HepG2 (cell line): Measurements from ENCODE around the gene GPR25. TPM values are rescaled to one million over a fixed set of nuclear protein-coding genes. Genes with fewer than 3 reads are reported as not detected.

Source experiments
- CAMTA2 ChIP-seq: sonication (generic); formaldehyde crosslinking; IDR thresholded peaks from 2 replicates; pipeline ENCODE4 v1.4.0; 2020; ENCODE audit warnings: mild to moderate bottlenecking, missing genetic modification reagents, borderline replicate concordance
- ZNF136 ChIP-seq: sonication (generic); formaldehyde crosslinking; IDR thresholded peaks from 2 replicates; pipeline ENCODE4 v1.8.1; 2022; ENCODE audit warnings: low read depth, mild to moderate bottlenecking, moderate library complexity, missing genetic modification reagents
- ZNF232 ChIP-seq: sonication (generic); formaldehyde crosslinking; IDR thresholded peaks from 2 replicates; pipeline ENCODE4 v1.4.0; 2020; ENCODE audit warnings: missing genetic modification reagents, borderline replicate concordance
- ZNF619 ChIP-seq: sonication (generic); formaldehyde crosslinking; IDR thresholded peaks from 2 replicates; pipeline ENCODE4 v1.4.0; 2020; ENCODE audit warnings: mild to moderate bottlenecking, missing genetic modification reagents
- ZNF629 ChIP-seq: sonication (generic); formaldehyde crosslinking; conservative IDR thresholded peaks from 2 replicates; pipeline ENCODE4 v1.5.0; 2020; ENCODE audit warnings: missing genetic modification reagents
- ZNF790 ChIP-seq: sonication (generic); formaldehyde crosslinking; IDR thresholded peaks from 2 replicates; pipeline ENCODE4 v1.8.0; 2022; ENCODE audit warnings: missing genetic modification reagents, mild to moderate bottlenecking, borderline replicate concordance
- polyA plus RNA-seq, 8 experiments: library from polyadenylated mRNA; depleted of rRNA in 3 of 8; stranded (reverse) in 7 of 8; unstranded in 1 of 8; fragments of >200 nt; fragmentation: Illumina TruSeq in 4 of 8; extraction: Trizol in 4 of 8; gene quantifications; 2 replicates each; pipeline versions ENCODE4 v1.2.1 to v1.2.3, GENCODE V29; 2011 to 2016; ENCODE audit warnings: low read depth in 4 of 8, missing spikeins in 1 of 8, mixed read lengths in 1 of 8; ENCODE audit not compliant: insufficient read depth in 1 of 8
- total RNA-seq, 5 experiments: library from RNA; depleted of rRNA; stranded (reverse); fragments of >200 nt; fragmentation: Illumina TruSeq; extraction: Trizol; gene quantifications; 2 replicates each; pipeline ENCODE4 v1.2.3, GENCODE V29; 2016; ENCODE audit warnings: low read depth in 1 of 5
- TF ChIP-seq, protein P1 (sequence below): sonication (generic); formaldehyde crosslinking; IDR thresholded peaks from 2 replicates; pipeline ENCODE4 v1.4.0; 2020; ENCODE audit warnings: missing genetic modification reagents
- TF ChIP-seq, protein P2 (sequence below): sonication (generic); formaldehyde crosslinking; IDR thresholded peaks from 2 replicates; pipeline ENCODE4 v1.4.0; 2020; ENCODE audit warnings: missing genetic modification reagents

GPR25 gene
- total and polyA plus RNA-seq, 2 of the 13 experiments (the other 11 are each of a cell fraction or from before 2014, with no cell fraction given): not detected

- TF ChIP-seq, protein P1, sequence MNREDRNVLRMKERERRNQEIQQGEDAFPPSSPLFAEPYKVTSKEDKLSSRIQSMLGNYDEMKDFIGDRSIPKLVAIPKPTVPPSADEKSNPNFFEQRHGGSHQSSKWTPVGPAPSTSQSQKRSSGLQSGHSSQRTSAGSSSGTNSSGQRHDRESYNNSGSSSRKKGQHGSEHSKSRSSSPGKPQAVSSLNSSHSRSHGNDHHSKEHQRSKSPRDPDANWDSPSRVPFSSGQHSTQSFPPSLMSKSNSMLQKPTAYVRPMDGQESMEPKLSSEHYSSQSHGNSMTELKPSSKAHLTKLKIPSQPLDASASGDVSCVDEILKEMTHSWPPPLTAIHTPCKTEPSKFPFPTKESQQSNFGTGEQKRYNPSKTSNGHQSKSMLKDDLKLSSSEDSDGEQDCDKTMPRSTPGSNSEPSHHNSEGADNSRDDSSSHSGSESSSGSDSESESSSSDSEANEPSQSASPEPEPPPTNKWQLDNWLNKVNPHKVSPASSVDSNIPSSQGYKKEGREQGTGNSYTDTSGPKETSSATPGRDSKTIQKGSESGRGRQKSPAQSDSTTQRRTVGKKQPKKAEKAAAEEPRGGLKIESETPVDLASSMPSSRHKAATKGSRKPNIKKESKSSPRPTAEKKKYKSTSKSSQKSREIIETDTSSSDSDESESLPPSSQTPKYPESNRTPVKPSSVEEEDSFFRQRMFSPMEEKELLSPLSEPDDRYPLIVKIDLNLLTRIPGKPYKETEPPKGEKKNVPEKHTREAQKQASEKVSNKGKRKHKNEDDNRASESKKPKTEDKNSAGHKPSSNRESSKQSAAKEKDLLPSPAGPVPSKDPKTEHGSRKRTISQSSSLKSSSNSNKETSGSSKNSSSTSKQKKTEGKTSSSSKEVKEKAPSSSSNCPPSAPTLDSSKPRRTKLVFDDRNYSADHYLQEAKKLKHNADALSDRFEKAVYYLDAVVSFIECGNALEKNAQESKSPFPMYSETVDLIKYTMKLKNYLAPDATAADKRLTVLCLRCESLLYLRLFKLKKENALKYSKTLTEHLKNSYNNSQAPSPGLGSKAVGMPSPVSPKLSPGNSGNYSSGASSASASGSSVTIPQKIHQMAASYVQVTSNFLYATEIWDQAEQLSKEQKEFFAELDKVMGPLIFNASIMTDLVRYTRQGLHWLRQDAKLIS: no peak
- TF ChIP-seq ZNF136 (CRISPR knock-in tag) (no peak), ZNF790 (CRISPR knock-in tag) (no peak), ZNF232 (CRISPR knock-in tag) (no peak), CAMTA2 (CRISPR knock-in tag) (no peak), ZNF619 (CRISPR knock-in tag) (no peak), ZNF629 (CRISPR knock-in tag) (no peak)
- TF ChIP-seq, protein P2, sequence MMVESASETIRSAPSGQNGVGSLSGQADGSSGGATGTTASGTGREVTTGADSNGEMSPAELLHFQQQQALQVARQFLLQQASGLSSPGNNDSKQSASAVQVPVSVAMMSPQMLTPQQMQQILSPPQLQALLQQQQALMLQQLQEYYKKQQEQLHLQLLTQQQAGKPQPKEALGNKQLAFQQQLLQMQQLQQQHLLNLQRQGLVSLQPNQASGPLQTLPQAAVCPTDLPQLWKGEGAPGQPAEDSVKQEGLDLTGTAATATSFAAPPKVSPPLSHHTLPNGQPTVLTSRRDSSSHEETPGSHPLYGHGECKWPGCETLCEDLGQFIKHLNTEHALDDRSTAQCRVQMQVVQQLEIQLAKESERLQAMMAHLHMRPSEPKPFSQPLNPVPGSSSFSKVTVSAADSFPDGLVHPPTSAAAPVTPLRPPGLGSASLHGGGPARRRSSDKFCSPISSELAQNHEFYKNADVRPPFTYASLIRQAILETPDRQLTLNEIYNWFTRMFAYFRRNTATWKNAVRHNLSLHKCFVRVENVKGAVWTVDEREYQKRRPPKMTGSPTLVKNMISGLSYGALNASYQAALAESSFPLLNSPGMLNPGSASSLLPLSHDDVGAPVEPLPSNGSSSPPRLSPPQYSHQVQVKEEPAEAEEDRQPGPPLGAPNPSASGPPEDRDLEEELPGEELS: peak; percentile 33; the same call in 1 of the 2 replicates
These were observed 20.7 kb downstream of the GPR25 start (continued) for GRCh38 chr1:200893411-200893901.
